ENCODE results near the gene MSRB3. TPM values are rescaled to one million over a fixed set of nuclear protein-coding genes. Genes with fewer than 3 reads are reported as not detected.

Gene MSRB3
- 100 to 1,000 TPM; 299 to 329 TPM for total RNA-seq
- long read RNA-seq, donor 1, full-length matches to known transcripts = 163 of 242 reads
- long read RNA-seq, donor 1, partial matches to known transcripts = 5 of 242 reads
- long read RNA-seq, donor 1, other reads (novel, unspliced or antisense) = 74 of 242 reads
- long read RNA-seq, donor 2, full-length matches to known transcripts = 1,365 of 1,532 reads
- long read RNA-seq, donor 2, partial matches to known transcripts = 49 of 1,532 reads
- long read RNA-seq, donor 2, other reads (novel, unspliced or antisense) = 118 of 1,532 reads

GRCh38 chr12:65278576-65279368 is at the start of gene MSRB3:
MSRB3 (plus strand) TSS chr12:65278683; CDS start chr12:65308580, 29,897 bp downstream.
- intact Hi-C loops (cut with DNase I) = no loop called here
- DNase-seq (ENCODE audit: low spot score) = peak; percentile 93

GRCh38 chr12:65229441-65229840 is 49.0 kb upstream of the MSRB3 start:
- intact Hi-C loops (cut with DNase I) = no loop called here
- DNase-seq (ENCODE audit: low spot score) = no peak

GRCh38 chr12:65232476-65233077 is 45.9 kb upstream of the MSRB3 start:
- intact Hi-C loops (cut with DNase I) = no loop called here
- DNase-seq (ENCODE audit: low spot score) = no peak

DNA sequence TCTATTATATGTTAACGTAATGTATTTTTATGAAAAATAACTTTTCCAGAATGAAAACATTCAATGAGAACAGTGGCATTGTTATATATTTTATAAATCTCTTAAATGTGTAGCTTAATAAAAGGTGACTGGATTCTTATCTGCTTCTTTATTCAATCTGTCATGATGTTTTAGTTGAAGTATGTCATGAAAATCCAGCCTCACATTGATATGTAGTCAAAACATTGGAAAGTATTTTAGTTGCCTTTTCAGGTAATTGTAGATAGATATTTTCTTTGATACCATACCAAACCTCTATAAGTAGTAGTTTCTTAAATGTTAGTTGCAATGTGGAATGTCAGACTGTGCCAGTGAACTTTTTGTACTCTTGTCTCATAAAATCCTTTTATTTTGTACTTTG is 41.3 kb upstream of the MSRB3 start:
- intact Hi-C loops (cut with DNase I) = no loop called here
- no peak for DNase-seq (ENCODE audit: low spot score)

DNA sequence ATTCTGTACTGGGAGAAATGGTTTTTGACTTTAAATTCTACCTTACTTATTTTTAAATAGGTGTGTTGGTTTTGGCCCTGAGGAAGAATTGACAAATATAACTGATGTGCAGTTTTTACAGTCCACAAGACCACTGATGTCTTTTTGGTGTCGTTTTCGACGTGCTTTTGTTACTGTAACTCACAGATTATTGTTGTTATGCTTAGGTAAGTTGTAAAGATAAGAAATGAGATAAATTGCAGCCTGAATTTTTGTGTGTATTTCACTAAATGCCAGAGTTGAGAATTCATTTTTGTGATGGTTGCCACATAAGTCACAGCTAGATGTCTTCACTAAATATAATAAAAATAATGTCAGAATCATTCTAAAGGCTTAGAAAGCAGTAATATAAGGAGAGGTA is 39.9 kb upstream of the MSRB3 start:
- intact Hi-C loops (cut with DNase I) = no loop called here

GRCh38 chr12:65248656-65249633 is 29.5 kb upstream of the MSRB3 start:
- intact Hi-C loops (cut with DNase I) = no loop called here
- DNase-seq (ENCODE audit: low spot score) = no peak

More for the DNA sequence above, 39.9 kb upstream of the MSRB3 start:
- DNase-seq (ENCODE audit: low spot score) = no peak

DNA sequence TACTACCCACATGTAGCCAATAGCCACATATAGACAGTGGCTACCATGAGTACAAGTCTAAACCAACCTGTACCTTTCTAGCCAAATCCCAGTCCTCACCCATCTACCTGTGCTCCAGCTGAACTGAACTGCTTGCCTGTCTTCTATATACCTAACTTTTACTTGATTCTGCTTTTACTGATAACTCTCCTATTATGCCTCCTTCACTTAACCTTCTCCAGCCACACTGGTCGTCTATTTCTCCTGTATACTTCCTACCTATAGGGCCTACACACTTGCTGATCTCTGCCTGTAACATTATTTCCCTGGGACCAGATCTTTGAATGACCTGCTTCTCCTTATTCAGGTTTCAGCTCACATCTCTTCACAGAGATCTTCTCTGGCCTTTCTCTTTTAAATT is 26.0 kb upstream of the MSRB3 start:
- intact Hi-C loops (cut with DNase I) = no loop called here
- DNase-seq (ENCODE audit: low spot score) = no peak

DNA sequence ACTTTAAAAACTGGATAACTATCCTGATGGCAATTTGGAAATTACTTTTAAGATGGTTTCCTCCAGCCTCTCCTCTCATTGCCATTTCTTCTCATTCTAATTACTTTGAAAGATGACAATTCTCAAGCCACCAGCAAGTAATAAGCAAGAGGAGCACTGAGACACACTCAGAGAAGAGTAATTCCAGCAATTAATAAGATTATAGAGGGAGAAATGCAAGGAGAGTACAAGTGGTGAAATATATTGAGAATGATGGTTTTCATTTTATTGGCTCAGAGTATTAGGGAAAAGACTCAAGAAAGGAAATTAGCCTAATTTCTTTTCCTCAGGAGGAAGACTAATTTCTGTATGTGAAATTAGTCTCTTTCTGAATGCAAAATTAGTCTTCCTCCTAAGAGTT is 20.5 kb upstream of the MSRB3 start:
- DNase-seq (ENCODE audit: low spot score) = no peak
- intact Hi-C loops (cut with DNase I) = no loop called here

GRCh38 chr12:65259501-65259900 is 19.0 kb upstream of the MSRB3 start:
- DNase-seq (ENCODE audit: low spot score) = no peak
- intact Hi-C loops (cut with DNase I) = no loop called here

DNA sequence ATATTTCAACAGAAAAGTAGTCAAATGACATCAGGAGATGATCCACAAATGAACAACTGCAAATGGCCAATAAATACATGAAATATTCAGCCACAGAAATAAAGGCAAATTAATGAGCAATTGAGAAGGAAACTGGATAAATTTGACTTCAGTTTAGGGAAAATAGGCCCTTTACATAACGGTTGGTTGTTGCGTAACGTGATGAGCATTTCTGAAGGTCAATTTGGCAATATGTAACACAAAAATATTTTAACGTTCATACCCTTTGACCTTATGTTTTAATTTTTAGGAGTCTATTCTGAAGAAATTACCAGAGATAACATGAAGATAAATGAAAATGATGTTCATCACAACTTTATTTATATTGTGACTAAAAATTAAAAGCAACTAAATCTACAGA is 14.7 kb upstream of the MSRB3 start:
- DNase-seq (ENCODE audit: low spot score) = no peak
- intact Hi-C loops (cut with DNase I) = no loop called here

GRCh38 chr12:65266408-65266807 is 12.1 kb upstream of the MSRB3 start:
- DNase-seq (ENCODE audit: low spot score) = no peak
- intact Hi-C loops (cut with DNase I) = no loop called here

GRCh38 chr12:65269603-65270002 is 8.9 kb upstream of the MSRB3 start:
- DNase-seq (ENCODE audit: low spot score) = no peak
- intact Hi-C loops (cut with DNase I) = no loop called here

- intact Hi-C loops (cut with DNase I) = no loop called here
- DNase-seq (ENCODE audit: low spot score) = no peak
Observed at GRCh38 chr12:65274602-65275272, 3.7 kb upstream of the MSRB3 start.

GRCh38 chr12:65275627-65276026 is 2.9 kb upstream of the MSRB3 start:
- no peak for DNase-seq (ENCODE audit: low spot score)
- intact Hi-C loops (cut with DNase I) = no loop called here

DNA sequence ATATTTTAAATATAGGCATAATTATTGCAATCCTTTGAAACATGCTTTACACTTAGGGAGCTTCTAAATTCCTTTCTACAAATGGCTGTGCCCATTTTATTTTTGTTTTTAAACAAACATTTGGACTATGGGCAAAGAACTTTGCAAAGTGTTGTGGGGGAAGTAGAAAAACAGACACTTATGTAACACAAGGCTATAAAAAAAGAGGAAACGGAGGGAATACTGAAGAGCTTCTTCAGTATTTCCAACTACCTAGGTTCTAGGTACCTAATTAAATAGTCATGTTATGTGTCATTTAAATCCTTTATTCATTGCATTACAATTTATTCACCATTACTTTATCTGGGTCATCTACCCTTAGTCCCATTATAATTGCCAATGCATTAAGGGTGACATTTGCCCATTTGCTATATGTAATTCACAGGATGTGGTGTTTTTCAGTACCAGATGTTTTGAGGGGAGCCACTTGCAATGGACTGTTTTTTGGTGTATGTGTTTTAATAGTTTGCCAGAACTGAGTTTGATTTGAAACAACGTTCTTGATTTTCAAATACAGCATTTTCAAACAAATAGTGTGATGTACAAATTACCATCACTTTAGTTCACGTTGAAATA is 1.5 kb upstream of the MSRB3 start:
- intact Hi-C loops (cut with DNase I) = no loop called here

DNA sequence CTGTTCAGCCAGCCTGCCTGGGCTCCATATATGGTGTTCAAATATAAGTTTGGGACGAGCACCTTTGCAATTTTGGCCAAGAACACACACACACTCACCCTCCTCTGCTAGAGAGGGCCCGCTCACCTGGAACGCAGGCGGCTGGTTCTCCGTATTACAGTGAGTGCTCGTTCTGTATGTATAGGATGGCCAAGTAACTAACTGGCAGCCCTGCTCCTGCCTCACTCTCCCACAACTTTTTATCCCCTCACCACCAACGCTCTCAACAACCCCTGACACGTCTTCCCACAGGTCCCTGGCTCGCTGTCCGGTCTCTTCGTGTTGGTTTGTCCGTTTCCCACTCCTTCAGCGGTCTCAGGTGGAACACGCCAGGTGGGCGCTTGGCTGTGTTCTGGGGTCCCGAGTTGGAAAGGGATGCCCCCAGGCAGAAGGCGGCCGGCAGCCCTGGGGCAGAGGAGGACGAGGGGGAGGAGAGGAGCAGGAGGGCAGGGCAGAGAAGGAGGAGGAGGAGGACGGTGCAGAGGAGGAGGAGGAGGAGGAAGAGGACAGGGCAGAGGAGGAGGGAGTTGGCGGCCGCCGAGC is 398 bp upstream of the MSRB3 start:
- no peak for DNase-seq (ENCODE audit: low spot score)
- intact Hi-C loops (cut with DNase I) = no loop called here

More for the DNA sequence above, 1.5 kb upstream of the MSRB3 start:
- no peak for DNase-seq (ENCODE audit: low spot score)

DNA sequence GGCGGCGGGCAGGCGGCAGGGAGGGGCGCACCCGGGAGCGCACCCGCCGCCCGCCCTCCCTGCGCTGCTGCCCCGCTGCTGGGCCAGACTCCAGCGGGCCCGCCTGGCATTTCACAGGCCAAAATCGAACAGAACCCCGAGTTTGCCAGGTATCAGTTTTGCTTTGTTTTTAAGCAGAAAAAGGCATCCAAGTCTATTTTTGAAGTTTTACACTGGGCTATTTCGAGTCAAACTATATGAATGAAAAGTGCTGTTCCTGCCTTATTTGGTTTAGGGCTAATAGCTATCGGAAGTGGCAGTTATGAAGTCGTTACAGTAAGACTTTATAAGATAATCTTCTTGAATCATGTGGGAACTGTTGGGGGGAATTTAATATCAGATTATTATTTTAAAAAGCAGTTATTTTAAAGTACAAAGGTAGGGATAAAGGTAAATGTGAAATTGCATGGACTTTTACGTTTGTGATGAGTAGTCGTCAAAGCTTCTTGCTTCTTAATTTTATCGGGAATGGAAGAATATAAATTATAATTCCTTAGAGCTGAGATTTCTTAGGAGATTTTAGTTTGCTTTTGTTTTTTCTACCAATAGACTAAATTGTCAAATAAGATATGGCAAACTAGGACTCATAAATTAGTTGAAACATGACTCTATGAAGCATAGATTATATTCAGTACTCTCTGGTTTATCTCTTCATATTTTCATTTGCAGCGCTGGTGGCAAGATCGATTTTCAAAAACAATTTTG is 1.1 kb downstream of the MSRB3 start:
- intact Hi-C loops (cut with DNase I) = no loop called here
- no peak for DNase-seq (ENCODE audit: low spot score)
